HCT116 (cell line): Measurements from ENCODE around the gene ARHGAP20.

Experiments used
- CEBPB ChIP-seq: IDR thresholded peaks from 2 replicates; pipeline ENCODE4 v1.6.1; 2012; ENCODE audit warnings: low read depth
- CTCF ChIP-seq, 3 experiments: fragments of 200-600 bp in 1 of 3; sonication (generic) in 1 of 3; IDR thresholded peaks in 2 of 3; conservative IDR thresholded peaks in 1 of 3; 2 replicates each; pipeline ENCODE4 v1.5.1; 2012 to 2017; ENCODE audit warnings: low read depth in 2 of 3, low read length in 2 of 3, antibody characterized with exemption in 1 of 3, borderline replicate concordance in 1 of 3, control low read depth in 1 of 3, mild to moderate bottlenecking in 1 of 3, mixed read lengths in 1 of 3, mixed run types in 1 of 3, moderate library complexity in 1 of 3; ENCODE audit not compliant: insufficient read depth in 1 of 3
- EGR1 ChIP-seq: IDR thresholded peaks from 2 replicates; pipeline ENCODE4 v1.6.1; 2012; ENCODE audit warnings: low read depth
- EZH2 ChIP-seq: fragments of 200-600 bp; sonication (generic); IDR thresholded peaks from 2 replicates; pipeline ENCODE4 v1.6.1; 2017; ENCODE audit warnings: antibody characterized with exemption, mixed run types
- POLR2A ChIP-seq: IDR thresholded peaks from 2 replicates; pipeline ENCODE4 v1.7.0; 2011; ENCODE audit warnings: borderline replicate concordance; ENCODE audit not compliant: insufficient read depth, insufficient read length; ENCODE audit errors: extremely low read depth
- POLR2AphosphoS5 ChIP-seq: IDR thresholded peaks from 2 replicates; pipeline ENCODE4 v1.6.1; 2011; ENCODE audit warnings: mild to moderate bottlenecking, low read depth, low read length, moderate library complexity
- SP1 ChIP-seq: IDR thresholded peaks from 2 replicates; pipeline ENCODE4 v1.6.1; 2012; ENCODE audit warnings: low read depth
- ZFX ChIP-seq: fragments of 450-650 bp; IDR thresholded peaks from 2 replicates; pipeline ENCODE4 v1.6.1; 2017

DNA sequence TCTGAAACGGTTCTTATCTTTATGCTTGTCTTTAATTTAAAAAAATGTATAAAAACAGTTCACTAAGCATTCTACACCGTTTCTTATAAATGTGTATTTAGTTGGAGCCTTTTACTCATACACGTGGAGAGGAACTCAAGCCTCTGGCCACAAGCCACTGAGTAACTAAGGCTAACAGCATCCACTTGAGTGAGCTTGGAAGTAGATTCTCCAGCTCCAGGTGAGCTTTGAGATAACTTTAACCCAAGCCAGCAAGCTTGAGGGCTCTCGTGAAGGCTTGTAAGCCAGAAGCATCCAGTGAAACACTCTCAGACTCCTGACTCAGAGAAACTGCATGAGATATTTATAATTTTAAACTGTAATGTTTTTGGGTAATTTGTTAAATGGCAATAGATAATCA, 82.6 kb downstream of the ARHGAP20 start:
- TF ChIP-seq CTCF (IDR thresholded peaks at IDR 0.05 in 2 of 3, conservative IDR thresholded peaks at IDR 0.05 in 1 of 3; ENCODE audit: borderline replicate concordance in 1 of 3, insufficient read depth in 1 of 3, low read depth in 2 of 3, low read length in 2 of 3) (no peak), POLR2AphosphoS5 (no peak), SP1 (no peak), EZH2 (no peak), POLR2A (no peak), CEBPB (no peak), EGR1 (no peak), ZFX (no peak)
